HepG2 (cell line): Measurements from ENCODE around the gene MATN1. TPM values are rescaled to one million over a fixed set of nuclear protein-coding genes. Genes with fewer than 3 reads are reported as not detected.

Experiments used
- ATAC-seq: fragments of 200-7000 bp; cut with Tn5 transposase; 3 replicates; pipeline ENCODE4 v1.9.1; 2020; ENCODE audit warnings: mild to moderate bottlenecking, moderate library complexity
- BruUV-seq: library from RNA; stranded (reverse); fragments of 400-500 nt; replicated peaks from 2 replicates; lab custom pipeline; 2021; lab: Mats Ljungman, UMichigan
- CTCF ChIA-PET: fragments of 300-600 bp; formaldehyde crosslinking; extraction: SDS; loops from one replicate; lab custom pipeline; 2021; ENCODE audit warnings: low total read pairs, inconsistent platforms, low intra/inter-chr PET ratio; lab: Yijun Ruan, JAX
- POLR2A ChIA-PET: fragments of 350-600 bp; sonication (Branson Sonifier 250); formaldehyde crosslinking; loops from one replicate; lab custom pipeline; 2020; ENCODE audit warnings: antibody characterized with exemption, inconsistent platforms; lab: Yijun Ruan, JAX
- DNase-seq: peaks from one replicate; pipeline ENCODE4 v3.0.0-alpha.2; 2015; ENCODE audit warnings: low spot score
- FAIRE-seq: peaks from 3 replicates; lab custom pipeline; 2011; peaks lifted over from hg19 to GRCh38; lab: Jason Lieb, UNC
- H2AFZ ChIP-seq: one replicate; pipeline ENCODE4 v1.6.1; 2011; ENCODE audit warnings: low read length, inconsistent platforms
- H3K27ac ChIP-seq: fragments of 300-600 bp; 3 replicates; pipeline ENCODE4 v1.8.0; 2011; ENCODE audit warnings: mixed run types, mild to moderate bottlenecking, mixed read lengths, low read length, inconsistent platforms; ENCODE audit not compliant: insufficient read depth; ENCODE audit errors: extremely low read length
- H3K27me3 ChIP-seq, 2 experiments: fragments of 200-600 bp in 1 of 2; 2 replicates in 1 of 2; 3 replicates in 1 of 2; pipeline versions ENCODE4 v1.6.0 to v1.8.0; 2011; ENCODE audit warnings: low read length in 2 of 2, mild to moderate bottlenecking in 2 of 2, moderate library complexity in 2 of 2, inconsistent platforms in 1 of 2; ENCODE audit not compliant: insufficient read depth in 2 of 2, control insufficient read depth in 1 of 2
- H3K36me3 ChIP-seq, 2 experiments: fragments of 200-600 bp in 1 of 2; replicated peaks in 1 of 2; 2 replicates in 1 of 2; 3 replicates in 1 of 2; pipeline versions ENCODE4 v1.5.1 to v1.8.0; 2011; ENCODE audit warnings: low read length in 2 of 2, inconsistent platforms in 1 of 2; ENCODE audit not compliant: insufficient read depth in 2 of 2, control insufficient read depth in 1 of 2
- H3K4me1 ChIP-seq: 2 replicates; pipeline ENCODE4 v1.5.1; 2012; ENCODE audit warnings: low read length, inconsistent platforms; ENCODE audit not compliant: insufficient read depth
- H3K4me2 ChIP-seq: 2 replicates; pipeline ENCODE4 v1.6.0; 2011; ENCODE audit warnings: low read depth, low read length, inconsistent platforms
- H3K4me3 ChIP-seq, 3 experiments: fragments of 200-600 bp in 1 of 3; sonication (generic), shearing (Covaris generic) in 1 of 3; replicated peaks in 1 of 3; 2 replicates each; pipeline ENCODE4 v1.5.1; 2011 to 2016; ENCODE audit warnings: low read length in 3 of 3, inconsistent platforms in 2 of 3, low read depth in 2 of 3, mild to moderate bottlenecking in 2 of 3, control low read depth in 1 of 3, mixed read lengths in 1 of 3; ENCODE audit not compliant: insufficient read depth in 1 of 3
- H3K79me2 ChIP-seq: one replicate; pipeline ENCODE4 v1.6.1; 2011; ENCODE audit warnings: low read length, inconsistent platforms; ENCODE audit not compliant: insufficient read depth
- H3K9ac ChIP-seq: 2 replicates; pipeline ENCODE4 v1.6.0; 2011; ENCODE audit warnings: mild to moderate bottlenecking, low read depth, low read length, inconsistent platforms; ENCODE audit not compliant: insufficient read depth
- H3K9me3 ChIP-seq: 2 replicates; pipeline ENCODE4 v1.5.1; 2012; ENCODE audit warnings: mild to moderate bottlenecking, low read length
- H4K20me1 ChIP-seq: 2 replicates; pipeline ENCODE4 v1.6.0; 2011; ENCODE audit warnings: inconsistent platforms, mild to moderate bottlenecking, low read length, moderate library complexity; ENCODE audit not compliant: insufficient read depth
- CSRNP2 ChIP-seq: sonication (generic); formaldehyde crosslinking; conservative IDR thresholded peaks from 2 replicates; pipeline ENCODE4 v1.8.0; 2022; ENCODE audit warnings: low read depth, missing genetic modification reagents
- SMAD3 ChIP-seq: sonication (generic); formaldehyde crosslinking; IDR thresholded peaks from 2 replicates; pipeline ENCODE4 v1.4.0; 2020; ENCODE audit warnings: missing genetic modification reagents
- TBP ChIP-seq: sonication (generic); formaldehyde crosslinking; IDR thresholded peaks from 2 replicates; pipeline ENCODE4 v1.5.0; 2020; ENCODE audit warnings: missing genetic modification reagents
- ZBTB38 ChIP-seq: sonication (generic); formaldehyde crosslinking; IDR thresholded peaks from 2 replicates; pipeline ENCODE4 v1.5.1; 2020; ENCODE audit warnings: mild to moderate bottlenecking, missing genetic modification reagents
- ZNF562 ChIP-seq: sonication (generic); formaldehyde crosslinking; IDR thresholded peaks from 2 replicates; pipeline ENCODE4 v1.8.0; 2022; ENCODE audit warnings: missing genetic modification reagents, borderline replicate concordance
- ZNF674 ChIP-seq: sonication (generic); formaldehyde crosslinking; IDR thresholded peaks from 2 replicates; pipeline ENCODE4 v1.5.0; 2020; ENCODE audit warnings: low read depth, mild to moderate bottlenecking, missing genetic modification reagents
- ZNF768 ChIP-seq: sonication (generic); formaldehyde crosslinking; IDR thresholded peaks from 2 replicates; pipeline ENCODE4 v1.4.0; 2020; ENCODE audit warnings: missing genetic modification reagents
- ZSCAN30 ChIP-seq: sonication (generic); formaldehyde crosslinking; IDR thresholded peaks from 2 replicates; pipeline ENCODE4 v1.5.0; 2020; ENCODE audit warnings: mild to moderate bottlenecking, missing genetic modification reagents
- WGBS: methylation state at CpG from one replicate; pipeline ENCODE4 v1.1.6; 2017; ENCODE audit warnings: low lambda C conversion rate; 5-methylcytosine and 5-hydroxymethylcytosine counted together
- in situ Hi-C: cut with HindIII; loops from 2 replicates; pipeline ENCODE4 v1.10.0; 2017; ENCODE audit warnings: low pct_unique_long_range_greater_than_20kb; ENCODE audit not compliant: extremely low pct_ligation_motif_present
- intact Hi-C: fragments of 100-400 bp; cut with micrococcal nuclease; formaldehyde crosslinking; loops from one replicate; pipeline ENCODE4 v1.10.0; 2022; ENCODE audit not compliant: unreplicated experiment
- polyA plus RNA-seq, 8 experiments: library from polyadenylated mRNA; depleted of rRNA in 3 of 8; stranded (reverse) in 7 of 8; unstranded in 1 of 8; fragments of >200 nt; fragmentation: Illumina TruSeq in 4 of 8; extraction: Trizol in 4 of 8; gene quantifications; 2 replicates each; pipeline versions ENCODE4 v1.2.1 to v1.2.3, GENCODE V29; 2011 to 2016; ENCODE audit warnings: low read depth in 4 of 8, missing spikeins in 1 of 8, mixed read lengths in 1 of 8; ENCODE audit not compliant: insufficient read depth in 1 of 8
- total RNA-seq, 5 experiments: library from RNA; depleted of rRNA; stranded (reverse); fragments of >200 nt; fragmentation: Illumina TruSeq; extraction: Trizol; gene quantifications; 2 replicates each; pipeline ENCODE4 v1.2.3, GENCODE V29; 2016; ENCODE audit warnings: low read depth in 1 of 5

The MATN1 gene
- total and polyA plus RNA-seq, 2 of the 13 experiments (the other 11 are each of a cell fraction or from before 2014, with no cell fraction given): 0.04 to 0.05 TPM

- ATAC-seq: no peak
- in situ Hi-C loops (no loop called here), intact Hi-C loops (no loop called here)
- H3K27ac ChIP-seq: no peak overlapping the region
- ChIA-PET POLR2A (no interaction called here), CTCF (no interaction called here)
- H3K27me3 ChIP-seq: peaks cover 2 to 10% of the 10 kb centered on the region in 2 experiments; a peak in 4 of 5 replicates
- no peak overlapping the region for H3K9ac ChIP-seq
- H3K4me1 ChIP-seq: no peaks in the 10 kb centered on the region
- H3K9me3 ChIP-seq: no peaks in the 10 kb centered on the region
- DNase-seq: no peak
- no peak overlapping the region for H3K4me3 ChIP-seq
- H3K4me2 ChIP-seq: no peak overlapping the region
- no TSS peak for BruUV-seq
- WGBS: 37% methylated on average over 10 of the region's 10 CpGs
- no peaks in the 10 kb centered on the region for H4K20me1 ChIP-seq
- TF ChIP-seq ZNF562 (CRISPR knock-in tag): no peak
- no peak for FAIRE-seq
- H2AFZ ChIP-seq: no peak overlapping the region
- no peaks in the 10 kb centered on the region for H3K79me2 ChIP-seq
- no peaks in the 10 kb centered on the region for H3K36me3 ChIP-seq
These were observed 7.9 kb upstream of the MATN1 start for GRCh38 chr1:30731109-30731805.

GRCh38 chr1:30730346-30731108 is 7.1 kb upstream of the MATN1 start:
- Histone ChIP-seq H4K20me1 (no peaks in the 10 kb centered on the region), H3K27me3 (peaks cover 2 to 10% of the 10 kb centered on the region in 2 experiments; a peak in 4 of 5 replicates), H3K4me1 (no peaks in the 10 kb centered on the region), H3K9me3 (no peaks in the 10 kb centered on the region), H3K27ac (no peak overlapping the region), H3K79me2 (no peaks in the 10 kb centered on the region), H2AFZ (no peak overlapping the region), H3K36me3 (no peaks in the 10 kb centered on the region), H3K9ac (no peak overlapping the region), H3K4me3 (no peak overlapping the region), H3K4me2 (no peak overlapping the region)
- DNase-seq (no peak), ATAC-seq (peak; percentile 19; the same call in 1 of the 3 replicates), FAIRE-seq (no peak)
- BruUV-seq: no TSS peak
- intact Hi-C loops: no loop called here
- CTCF ChIA-PET: no interaction called here
- WGBS: 40% methylated on average over 4 of the region's 23 CpGs
- no peak for TF ChIP-seq TBP
- no peak for TF ChIP-seq ZNF674 (CRISPR knock-in tag)
- TF ChIP-seq ZNF768 (CRISPR knock-in tag): peak; percentile 69
- TF ChIP-seq ZSCAN30 (CRISPR knock-in tag): no peak
- TF ChIP-seq ZBTB38: no peak
- no peak for TF ChIP-seq CSRNP2
- TF ChIP-seq SMAD3 (CRISPR knock-in tag): no peak
- in situ Hi-C loops: no loop called here
- POLR2A ChIA-PET: no interaction called here
